H1 (cell line): ENCODE data around the gene VPS35L. TPM values are rescaled to one million over a fixed set of nuclear protein-coding genes. Genes with fewer than 3 reads are reported as not detected.

Experiments used
- CTCF ChIA-PET: fragments of 300-600 bp; sonication (Branson Sonifier 250); formaldehyde crosslinking; loops from one replicate; lab custom pipeline; 2021; ENCODE audit not compliant: partially characterized antibody; lab: Charles Lee
- POLR2A ChIA-PET: fragments of 300-600 bp; sonication (Branson Sonifier 250); formaldehyde crosslinking; loops from one replicate; lab custom pipeline; 2021; ENCODE audit warnings: inconsistent platforms; ENCODE audit not compliant: partially characterized antibody; lab: Charles Lee
- DNase-seq, 2 experiments: peaks; one replicate each; pipeline versions ENCODE4 v3.0.0 to v3.0.0-alpha.2; 2010 to 2022; ENCODE audit warnings: low spot score in 2 of 2, low read depth in 1 of 2, mixed read lengths in 1 of 2
- FAIRE-seq: peaks from 2 replicates; lab custom pipeline; 2011; peaks lifted over from hg19 to GRCh38; lab: Jason Lieb, UNC
- H2AFZ ChIP-seq: 2 replicates; pipeline ENCODE4 v1.8.1; 2012; ENCODE audit warnings: low read length, inconsistent platforms
- H2AK5ac ChIP-seq: 2 replicates; pipeline ENCODE4 v1.6.1; 2013; ENCODE audit warnings: low read depth, low read length
- H2BK120ac ChIP-seq: replicated peaks from 2 replicates; pipeline ENCODE3; 2013; ENCODE audit warnings: low read depth, low read length, inconsistent platforms
- H2BK12ac ChIP-seq: 2 replicates; pipeline ENCODE4 v1.6.1; 2013; ENCODE audit warnings: low read depth, low read length
- H2BK15ac ChIP-seq: 2 replicates; pipeline ENCODE4 v1.6.1; 2013; ENCODE audit warnings: low read length
- H2BK20ac ChIP-seq: 2 replicates; pipeline ENCODE4 v1.6.1; 2013; ENCODE audit warnings: low read length
- H2BK5ac ChIP-seq: 2 replicates; pipeline ENCODE4 v1.6.1; 2013; ENCODE audit warnings: low read depth, low read length
- H3K14ac ChIP-seq: 2 replicates; pipeline ENCODE4 v1.6.1; 2013; ENCODE audit warnings: inconsistent platforms; ENCODE audit not compliant: insufficient read length
- H3K18ac ChIP-seq: 2 replicates; pipeline ENCODE4 v1.6.1; 2013; ENCODE audit warnings: low read length; ENCODE audit errors: extremely low read depth
- H3K23ac ChIP-seq: 2 replicates; pipeline ENCODE4 v1.6.1; 2013; ENCODE audit warnings: inconsistent platforms; ENCODE audit not compliant: insufficient read length
- H3K23me2 ChIP-seq: 2 replicates; pipeline ENCODE4 v1.6.1; 2013; ENCODE audit warnings: low read depth, low read length
- H3K27ac ChIP-seq: 2 replicates; pipeline ENCODE4 v1.6.1; 2011; ENCODE audit warnings: low read depth, low read length, inconsistent platforms
- H3K27me3 ChIP-seq, 4 experiments: replicated peaks in 1 of 4; 1 replicate in 1 of 4; 2 replicates in 3 of 4; pipeline versions ENCODE4 v1.6.1 to v1.8.1; 2011 to 2013; ENCODE audit warnings: low read length in 3 of 4, mild to moderate bottlenecking in 3 of 4, inconsistent platforms in 2 of 4, mixed read lengths in 2 of 4, moderate library complexity in 1 of 4; ENCODE audit not compliant: control insufficient read depth in 3 of 4, insufficient read depth in 3 of 4; ENCODE audit errors: extremely low read depth in 1 of 4
- H3K36me3 ChIP-seq, 4 experiments: 2 replicates each; pipeline versions ENCODE4 v1.6.1 to v1.8.1; 2011 to 2013; ENCODE audit warnings: mild to moderate bottlenecking in 4 of 4, low read length in 3 of 4, moderate library complexity in 2 of 4, control low read depth in 1 of 4, inconsistent platforms in 1 of 4; ENCODE audit not compliant: insufficient read depth in 4 of 4, control insufficient read depth in 2 of 4
- H3K4ac ChIP-seq: replicated peaks from 2 replicates; pipeline ENCODE3; 2013; ENCODE audit warnings: low read length, low read depth, mixed read lengths, inconsistent platforms; ENCODE audit not compliant: insufficient read length
- H3K4me1 ChIP-seq, 4 experiments: replicated peaks in 1 of 4; 1 replicate in 1 of 4; 2 replicates in 3 of 4; pipeline versions ENCODE4 v1.6.1 to v1.8.1; 2011 to 2013; ENCODE audit warnings: low read length in 3 of 4, inconsistent platforms in 2 of 4, mixed read lengths in 1 of 4; ENCODE audit not compliant: insufficient read depth in 4 of 4, control insufficient read depth in 3 of 4
- H3K4me2 ChIP-seq, 2 experiments: 2 replicates each; pipeline versions ENCODE4 v1.6.1 to v1.8.1; 2011 to 2013; ENCODE audit warnings: low read depth in 2 of 2, low read length in 2 of 2, control low read depth in 1 of 2, inconsistent platforms in 1 of 2, mild to moderate bottlenecking in 1 of 2; ENCODE audit not compliant: insufficient read depth in 1 of 2
- H3K4me3 ChIP-seq, 4 experiments: fragments of 200-600, 300-600 bp in 1 of 4; sonication (generic), shearing (Covaris generic), sonication (Bioruptor Twin) in 1 of 4; 2 replicates each; pipeline versions ENCODE4 v1.5.1 to v1.8.1; 2011 to 2016; ENCODE audit warnings: low read length in 4 of 4, low read depth in 3 of 4, control low read depth in 2 of 4, inconsistent platforms in 2 of 4, mild to moderate bottlenecking in 2 of 4, mixed read lengths in 1 of 4, moderate library complexity in 1 of 4; ENCODE audit not compliant: insufficient read depth in 2 of 4; ENCODE audit errors: extremely low read depth in 1 of 4
- H3K56ac ChIP-seq: replicated peaks from 2 replicates; pipeline ENCODE3; 2013; ENCODE audit warnings: low read depth, mild to moderate bottlenecking, mixed read lengths, low read length, inconsistent platforms; ENCODE audit not compliant: insufficient read length
- H3K79me1 ChIP-seq: 2 replicates; pipeline ENCODE4 v1.6.1; 2013; ENCODE audit warnings: low read depth, low read length, control low read depth
- H3K79me2 ChIP-seq, 2 experiments: 2 replicates each; pipeline versions ENCODE4 v1.6.1 to v1.8.1; 2012 to 2013; ENCODE audit warnings: low read length in 2 of 2, mild to moderate bottlenecking in 2 of 2, inconsistent platforms in 1 of 2; ENCODE audit not compliant: insufficient read depth in 2 of 2, control insufficient read depth in 1 of 2
- H3K9ac ChIP-seq, 4 experiments: replicated peaks in 1 of 4; 1 replicate in 1 of 4; 2 replicates in 3 of 4; pipeline versions ENCODE4 v1.6.1 to v1.8.1; 2011 to 2013; ENCODE audit warnings: low read depth in 3 of 4, low read length in 3 of 4, control low read depth in 2 of 4, mild to moderate bottlenecking in 2 of 4, moderate library complexity in 2 of 4, inconsistent platforms in 1 of 4; ENCODE audit errors: extremely low read depth in 1 of 4
- H3K9me3 ChIP-seq, 2 experiments: 2 replicates each; pipeline versions ENCODE4 v1.6.1 to v1.8.1; 2012 to 2013; ENCODE audit warnings: mild to moderate bottlenecking in 2 of 2, moderate library complexity in 2 of 2, control low read depth in 1 of 2, inconsistent platforms in 1 of 2, low read depth in 1 of 2, low read length in 1 of 2, mixed read lengths in 1 of 2; ENCODE audit not compliant: insufficient read depth in 2 of 2
- H4K20me1 ChIP-seq, 2 experiments: replicated peaks in 1 of 2; 2 replicates each; pipeline versions ENCODE3 to v1.8.1; 2011 to 2013; ENCODE audit warnings: inconsistent platforms in 2 of 2, low read length in 2 of 2, mild to moderate bottlenecking in 1 of 2; ENCODE audit not compliant: insufficient read depth in 2 of 2, control insufficient read depth in 1 of 2
- H4K5ac ChIP-seq: 2 replicates; pipeline ENCODE4 v1.6.1; 2013; ENCODE audit warnings: low read length, low read depth, mixed read lengths, inconsistent platforms; ENCODE audit not compliant: insufficient read length
- H4K8ac ChIP-seq: 2 replicates; pipeline ENCODE4 v1.8.0; 2013; ENCODE audit warnings: mild to moderate bottlenecking, moderate library complexity, low read length, inconsistent platforms; ENCODE audit not compliant: insufficient read depth; ENCODE audit errors: extremely low read depth
- H4K91ac ChIP-seq: replicated peaks from 2 replicates; pipeline ENCODE3; 2013; ENCODE audit warnings: low read length, mixed read lengths, inconsistent platforms; ENCODE audit not compliant: insufficient read length
- SP1 ChIP-seq: IDR thresholded peaks from 2 replicates; pipeline ENCODE4 v1.6.1; 2011; ENCODE audit warnings: low read depth, low read length
- TEAD4 ChIP-seq: IDR thresholded peaks from 2 replicates; pipeline ENCODE4 v1.6.1; 2012; ENCODE audit warnings: low read depth, low read length, inconsistent platforms, mixed read lengths
- WGBS, 2 experiments: shearing (Covaris generic) in 1 of 2; methylation state at CpG; one replicate each; pipeline versions ENCODE4 v1.1.6 to v1.1.7; 2013 to 2015; ENCODE audit warnings: low lambda C conversion rate in 2 of 2, mixed read lengths in 2 of 2, inconsistent platforms in 1 of 2, low coverage in 1 of 2, missing lambda C conversion rate in 1 of 2; ENCODE audit not compliant: insufficient replicate concordance in 2 of 2, insufficient coverage in 1 of 2, insufficient read length in 1 of 2; ENCODE audit errors: extremely low coverage in 1 of 2, missing lambda C conversion rate in 1 of 2; 5-methylcytosine and 5-hydroxymethylcytosine counted together
- polyA plus RNA-seq, 7 experiments: library from polyadenylated mRNA; depleted of rRNA in 3 of 7; stranded (reverse) in 5 of 7; unstranded in 2 of 7; fragments of >200 nt in 5 of 7; fragments of 200-250 nt in 2 of 7; gene quantifications; 1 replicate in 5 of 7; 2 replicates in 1 of 7; 4 replicates in 1 of 7; pipeline versions ENCODE4 v1.2.1 to v1.2.3, GENCODE V29; 2011 to 2013; ENCODE audit warnings: missing spikeins in 2 of 7, mixed read lengths in 2 of 7
- total RNA-seq: library from RNA; stranded (reverse); fragmentation: NEBNext Ultra II Directional; extraction: Animal tissue kit (Norgen Biotek cat#: 25700); gene quantifications from 2 replicates; pipeline ENCODE4 v1.2.1, GENCODE V29; 2021
- TF ChIP-seq, protein P1 (sequence below): IDR thresholded peaks from 2 replicates; pipeline ENCODE4 v1.6.1; 2012; ENCODE audit warnings: low read length, inconsistent platforms

Gene VPS35L
- total and polyA plus RNA-seq, 2 of the 8 experiments (the other 6 are each of a cell fraction or from before 2014, with no cell fraction given), result 31.5 to 57.1 TPM

DNA sequence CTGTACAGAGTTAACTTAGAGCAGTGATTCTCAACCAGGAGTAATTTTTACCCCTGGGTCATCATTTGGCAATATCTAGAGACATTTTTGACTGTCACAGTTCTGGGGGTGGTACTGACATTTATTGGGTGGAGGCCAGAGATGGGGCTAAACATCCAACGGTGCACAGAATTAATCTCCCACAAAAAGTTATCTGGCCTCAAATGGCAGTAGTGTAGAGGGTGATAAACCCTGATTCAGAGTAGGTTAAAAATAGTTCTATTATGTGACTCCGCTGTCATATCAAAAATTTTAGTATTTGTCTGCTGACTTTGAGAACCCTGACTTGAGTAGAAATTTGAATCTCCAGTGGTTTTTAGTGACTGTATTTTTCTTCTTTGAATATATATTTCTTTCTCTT is 19.1 kb downstream of the VPS35L start:
- H3K27me3 ChIP-seq, result no peaks in the 10 kb centered on the region
- 90% methylated on average over 2 of the region's 2 CpGs; no CpG with 5 or more reads in 1 of the 2 experiments for WGBS, 2 experiments
- H3K4me2 ChIP-seq, result no peak overlapping the region
- H3K4me3 ChIP-seq, result no peak overlapping the region
- no peak overlapping the region for H3K27ac ChIP-seq
- FAIRE-seq (no peak), DNase-seq (no peak)
- ChIA-PET CTCF (interaction anchor here (1.8 kb wide), 1 partner anchor 9 kb away, joined by 9 read pairs; no protein-coding TSS in a partner anchor), POLR2A (no interaction called here)
- no peak overlapping the region for H4K8ac ChIP-seq
- no peak overlapping the region for H3K56ac ChIP-seq
- no peaks in the 10 kb centered on the region for H3K9me3 ChIP-seq
- no peaks in the 10 kb centered on the region for H3K4me1 ChIP-seq
- H2BK120ac ChIP-seq, result no peak overlapping the region
- peaks cover 0 to 50% (median 27%) of the 10 kb centered on the region in 4 experiments; a peak in 7 of 8 replicates for H3K36me3 ChIP-seq
- no peak overlapping the region for H2BK15ac ChIP-seq
- H4K5ac ChIP-seq, result no peak overlapping the region
- H3K23me2 ChIP-seq, result no peaks in the 10 kb centered on the region
- H3K9ac ChIP-seq, result no peak overlapping the region
- H4K91ac ChIP-seq, result no peak overlapping the region
- no peak overlapping the region for H2BK5ac ChIP-seq
- no peak overlapping the region for H2AFZ ChIP-seq
- no peak overlapping the region for H3K23ac ChIP-seq
- TF ChIP-seq TEAD4, result no peak
- no peak for TF ChIP-seq SP1
- TF ChIP-seq, protein P1, sequence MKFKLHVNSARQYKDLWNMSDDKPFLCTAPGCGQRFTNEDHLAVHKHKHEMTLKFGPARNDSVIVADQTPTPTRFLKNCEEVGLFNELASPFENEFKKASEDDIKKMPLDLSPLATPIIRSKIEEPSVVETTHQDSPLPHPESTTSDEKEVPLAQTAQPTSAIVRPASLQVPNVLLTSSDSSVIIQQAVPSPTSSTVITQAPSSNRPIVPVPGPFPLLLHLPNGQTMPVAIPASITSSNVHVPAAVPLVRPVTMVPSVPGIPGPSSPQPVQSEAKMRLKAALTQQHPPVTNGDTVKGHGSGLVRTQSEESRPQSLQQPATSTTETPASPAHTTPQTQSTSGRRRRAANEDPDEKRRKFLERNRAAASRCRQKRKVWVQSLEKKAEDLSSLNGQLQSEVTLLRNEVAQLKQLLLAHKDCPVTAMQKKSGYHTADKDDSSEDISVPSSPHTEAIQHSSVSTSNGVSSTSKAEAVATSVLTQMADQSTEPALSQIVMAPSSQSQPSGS, result no peak
- H3K4ac ChIP-seq, result no peak overlapping the region
- no peaks in the 10 kb centered on the region for H4K20me1 ChIP-seq
- no peak overlapping the region for H2AK5ac ChIP-seq
- H3K14ac ChIP-seq, result no peak overlapping the region
- H2BK20ac ChIP-seq, result no peak overlapping the region
- no peak overlapping the region for H2BK12ac ChIP-seq
- no peaks in the 10 kb centered on the region for H3K79me1 ChIP-seq
- H3K79me2 ChIP-seq, result no peaks in the 10 kb centered on the region
- no peak overlapping the region for H3K18ac ChIP-seq
